Panc1 (cell line): ENCODE data around the gene OBI1. TPM values are rescaled to one million over a fixed set of nuclear protein-coding genes. Genes with fewer than 3 reads are reported as not detected.

Experiments
- ATAC-seq: fragments of 200-7000 bp; cut with Tn5 transposase; 2 replicates; pipeline ENCODE4 v1.9.1; 2020; ENCODE audit warnings: mild to moderate bottlenecking, moderate library complexity
- BruUV-seq: library from RNA; stranded (reverse); fragments of 400-500 nt; replicated peaks from 2 replicates; lab custom pipeline; 2021; lab: Mats Ljungman, UMichigan
- CTCF ChIA-PET: fragments of 300-600 bp; sonication (Branson Sonifier 250); formaldehyde crosslinking; loops from one replicate; lab custom pipeline; 2022; ENCODE audit warnings: antibody characterized with exemption; lab: Charles Lee
- POLR2A ChIA-PET: fragments of 300-600 bp; sonication (Branson Sonifier 250); formaldehyde crosslinking; loops from one replicate; lab custom pipeline; 2022; ENCODE audit warnings: antibody characterized with exemption; lab: Charles Lee
- DNase-seq: peaks from one replicate; pipeline ENCODE4 v3.0.0-alpha.2; 2010; ENCODE audit warnings: low read depth, low spot score
- H3K27ac ChIP-seq: 2 replicates; pipeline ENCODE4 v1.5.1; 2011; ENCODE audit warnings: mild to moderate bottlenecking, low read length, inconsistent platforms
- H3K27me3 ChIP-seq: fragments of 200-500 bp; sonication (Bioruptor generic); 2 replicates; pipeline ENCODE4 v1.6.0; 2014; ENCODE audit warnings: low read length, inconsistent platforms; ENCODE audit not compliant: control insufficient read depth, insufficient read depth
- H3K36me3 ChIP-seq: fragments of 200-500 bp; sonication (Bioruptor generic); 2 replicates; pipeline ENCODE4 v1.5.1; 2014; ENCODE audit warnings: inconsistent platforms, mild to moderate bottlenecking, low read length, moderate library complexity; ENCODE audit not compliant: control insufficient read depth, insufficient read depth
- H3K4me1 ChIP-seq: 2 replicates; pipeline ENCODE4 v1.5.1; 2011; ENCODE audit warnings: inconsistent platforms, mild to moderate bottlenecking, low read length, moderate library complexity; ENCODE audit not compliant: control insufficient read depth, insufficient read depth
- H3K4me3 ChIP-seq, 2 experiments: 2 replicates each; pipeline ENCODE4 v1.5.1; 2011 to 2012; ENCODE audit warnings: low read depth in 2 of 2, low read length in 2 of 2, mild to moderate bottlenecking in 2 of 2, inconsistent platforms in 1 of 2, moderate library complexity in 1 of 2
- H3K9me3 ChIP-seq: fragments of 200-500 bp; sonication (Bioruptor generic); 2 replicates; pipeline ENCODE4 v1.5.1; 2014; ENCODE audit warnings: low read depth, mild to moderate bottlenecking, inconsistent platforms, low read length, moderate library complexity; ENCODE audit not compliant: control insufficient read depth, insufficient read depth
- POLR2AphosphoS5 ChIP-seq: IDR thresholded peaks from 2 replicates; pipeline ENCODE4 v1.6.1; 2012; ENCODE audit warnings: mild to moderate bottlenecking, low read depth, low read length, moderate library complexity
- SIN3A ChIP-seq: IDR thresholded peaks from 2 replicates; pipeline ENCODE4 v1.6.1; 2012; ENCODE audit warnings: low read depth, mild to moderate bottlenecking, low read length, moderate library complexity, borderline replicate concordance; ENCODE audit not compliant: insufficient read depth
- TCF7L2 ChIP-seq: IDR thresholded peaks from 2 replicates; pipeline ENCODE4 v1.6.1; 2011; ENCODE audit warnings: mild to moderate bottlenecking, low read depth, low read length, inconsistent platforms
- in situ Hi-C: cut with HindIII; loops from 2 replicates; pipeline ENCODE4 v1.10.0; 2016; ENCODE audit warnings: low sequenced_read_pairs, low pct_unique_long_range_greater_than_20kb
- intact Hi-C: fragments of 100-400 bp; cut with micrococcal nuclease; formaldehyde crosslinking; loops from one replicate; pipeline ENCODE4 v1.10.0; 2022; ENCODE audit not compliant: unreplicated experiment
- total RNA-seq: library from RNA; stranded (reverse); gene quantifications from one replicate; pipeline ENCODE4 v1.2.1, GENCODE V29; 2021; ENCODE audit not compliant: unreplicated experiment
- TF ChIP-seq, protein P1 (sequence below), 2 experiments: IDR thresholded peaks; 2 replicates each; pipeline ENCODE4 v1.6.1; 2011 to 2012; ENCODE audit warnings: low read depth in 2 of 2, control low read depth in 1 of 2, low read length in 1 of 2, mild to moderate bottlenecking in 1 of 2, moderate library complexity in 1 of 2; ENCODE audit not compliant: insufficient read depth in 1 of 2
- TF ChIP-seq, protein P2 (sequence below): fragments of 450-650 bp; IDR thresholded peaks from 2 replicates; pipeline ENCODE4 v1.5.1; 2017; ENCODE audit warnings: mild to moderate bottlenecking

OBI1 gene
- total RNA-seq, 1 experiment from 2014 or later, result 9.1 TPM

DNA sequence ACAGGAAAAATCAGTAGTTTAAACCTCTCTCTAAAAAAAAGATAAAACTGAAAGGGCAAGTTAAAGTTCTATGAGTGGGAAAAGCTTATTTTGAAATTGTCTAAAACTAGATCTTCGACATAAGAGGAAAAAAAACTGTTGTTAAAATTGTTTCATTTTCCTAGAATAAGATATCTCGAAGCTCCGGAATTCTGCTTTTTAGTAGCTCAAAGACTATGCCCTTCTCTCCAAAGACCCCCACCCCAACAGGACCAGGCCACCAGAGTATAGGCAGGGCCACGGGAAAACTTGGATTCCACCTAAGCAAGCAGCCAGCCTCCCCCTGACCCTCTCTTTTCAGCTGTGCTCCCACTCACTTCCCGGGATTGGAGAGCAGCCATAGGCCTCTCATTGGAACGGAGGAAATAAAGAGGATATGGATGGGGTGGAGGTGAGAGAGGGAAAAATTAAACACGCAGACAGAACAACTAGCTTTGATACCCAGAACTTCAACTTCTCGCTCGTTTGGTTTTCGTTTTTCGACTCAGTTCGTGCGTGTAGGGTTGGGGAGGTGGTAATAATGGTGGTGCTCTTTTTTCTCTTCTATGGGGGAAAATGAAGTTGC, 58.6 kb downstream of the OBI1 start:
- in situ Hi-C loops (no loop called here), intact Hi-C loops (no loop called here)
- Histone ChIP-seq H3K36me3 (no peaks in the 10 kb centered on the region), H3K4me1 (0 out of 2 replicates have a peak, but pooled peaks cover 3% of the 10 kb centered on the region), H3K9me3 (no peaks in the 10 kb centered on the region), H3K27me3 (peaks cover 2% of the 10 kb centered on the region; the same call in 1 of the 2 replicates), H3K27ac (no peak overlapping the region), H3K4me3 (no peak overlapping the region)
- DNase-seq (no peak), ATAC-seq (no peak)
- ChIA-PET CTCF (no interaction called here), POLR2A (no interaction called here)
- TF ChIP-seq, protein P1, sequence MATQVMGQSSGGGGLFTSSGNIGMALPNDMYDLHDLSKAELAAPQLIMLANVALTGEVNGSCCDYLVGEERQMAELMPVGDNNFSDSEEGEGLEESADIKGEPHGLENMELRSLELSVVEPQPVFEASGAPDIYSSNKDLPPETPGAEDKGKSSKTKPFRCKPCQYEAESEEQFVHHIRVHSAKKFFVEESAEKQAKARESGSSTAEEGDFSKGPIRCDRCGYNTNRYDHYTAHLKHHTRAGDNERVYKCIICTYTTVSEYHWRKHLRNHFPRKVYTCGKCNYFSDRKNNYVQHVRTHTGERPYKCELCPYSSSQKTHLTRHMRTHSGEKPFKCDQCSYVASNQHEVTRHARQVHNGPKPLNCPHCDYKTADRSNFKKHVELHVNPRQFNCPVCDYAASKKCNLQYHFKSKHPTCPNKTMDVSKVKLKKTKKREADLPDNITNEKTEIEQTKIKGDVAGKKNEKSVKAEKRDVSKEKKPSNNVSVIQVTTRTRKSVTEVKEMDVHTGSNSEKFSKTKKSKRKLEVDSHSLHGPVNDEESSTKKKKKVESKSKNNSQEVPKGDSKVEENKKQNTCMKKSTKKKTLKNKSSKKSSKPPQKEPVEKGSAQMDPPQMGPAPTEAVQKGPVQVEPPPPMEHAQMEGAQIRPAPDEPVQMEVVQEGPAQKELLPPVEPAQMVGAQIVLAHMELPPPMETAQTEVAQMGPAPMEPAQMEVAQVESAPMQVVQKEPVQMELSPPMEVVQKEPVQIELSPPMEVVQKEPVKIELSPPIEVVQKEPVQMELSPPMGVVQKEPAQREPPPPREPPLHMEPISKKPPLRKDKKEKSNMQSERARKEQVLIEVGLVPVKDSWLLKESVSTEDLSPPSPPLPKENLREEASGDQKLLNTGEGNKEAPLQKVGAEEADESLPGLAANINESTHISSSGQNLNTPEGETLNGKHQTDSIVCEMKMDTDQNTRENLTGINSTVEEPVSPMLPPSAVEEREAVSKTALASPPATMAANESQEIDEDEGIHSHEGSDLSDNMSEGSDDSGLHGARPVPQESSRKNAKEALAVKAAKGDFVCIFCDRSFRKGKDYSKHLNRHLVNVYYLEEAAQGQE (IDR thresholded peaks at IDR 0.05; ENCODE audit: insufficient read depth in 1 of 2, low read depth in 2 of 2, low read length in 1 of 2), result no peak
- TF ChIP-seq, protein P2, sequence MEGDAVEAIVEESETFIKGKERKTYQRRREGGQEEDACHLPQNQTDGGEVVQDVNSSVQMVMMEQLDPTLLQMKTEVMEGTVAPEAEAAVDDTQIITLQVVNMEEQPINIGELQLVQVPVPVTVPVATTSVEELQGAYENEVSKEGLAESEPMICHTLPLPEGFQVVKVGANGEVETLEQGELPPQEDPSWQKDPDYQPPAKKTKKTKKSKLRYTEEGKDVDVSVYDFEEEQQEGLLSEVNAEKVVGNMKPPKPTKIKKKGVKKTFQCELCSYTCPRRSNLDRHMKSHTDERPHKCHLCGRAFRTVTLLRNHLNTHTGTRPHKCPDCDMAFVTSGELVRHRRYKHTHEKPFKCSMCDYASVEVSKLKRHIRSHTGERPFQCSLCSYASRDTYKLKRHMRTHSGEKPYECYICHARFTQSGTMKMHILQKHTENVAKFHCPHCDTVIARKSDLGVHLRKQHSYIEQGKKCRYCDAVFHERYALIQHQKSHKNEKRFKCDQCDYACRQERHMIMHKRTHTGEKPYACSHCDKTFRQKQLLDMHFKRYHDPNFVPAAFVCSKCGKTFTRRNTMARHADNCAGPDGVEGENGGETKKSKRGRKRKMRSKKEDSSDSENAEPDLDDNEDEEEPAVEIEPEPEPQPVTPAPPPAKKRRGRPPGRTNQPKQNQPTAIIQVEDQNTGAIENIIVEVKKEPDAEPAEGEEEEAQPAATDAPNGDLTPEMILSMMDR, result no peak
- TF ChIP-seq TCF7L2, result no peak
- BruUV-seq, result no TSS peak

DNA sequence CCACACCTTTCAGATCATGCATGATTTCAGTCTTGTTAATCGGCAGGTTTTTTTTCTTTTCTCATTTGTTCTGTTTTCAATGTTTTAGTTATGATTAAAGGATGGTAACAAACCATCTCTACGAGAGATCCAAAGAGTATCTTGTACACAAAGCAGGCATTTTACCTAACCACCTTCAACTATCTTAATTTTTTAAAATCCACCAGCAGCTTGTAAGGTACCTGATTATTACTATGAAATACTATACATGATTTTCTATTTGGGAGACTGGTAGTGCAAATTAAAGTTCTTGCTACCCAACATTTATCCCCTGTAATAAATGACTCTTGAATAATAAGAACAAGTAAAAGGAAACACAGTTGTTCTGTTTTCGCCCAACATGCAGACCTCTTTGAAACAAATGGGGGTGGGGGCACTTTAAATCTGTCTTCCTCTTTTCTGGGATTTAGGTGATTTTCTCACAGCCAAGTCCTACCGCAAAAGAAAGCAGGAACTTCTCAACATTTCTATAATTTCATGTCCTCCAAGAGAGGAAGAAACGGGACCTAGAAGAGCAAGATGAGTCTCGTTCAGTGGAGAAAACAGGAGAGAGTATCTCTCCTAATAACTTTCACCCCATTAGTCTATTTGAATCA, 59.2 kb downstream of the OBI1 start:
- Histone ChIP-seq H3K4me1 (no peaks in the 10 kb centered on the region), H3K27me3 (peaks cover 2% of the 10 kb centered on the region; the same call in 1 of the 2 replicates), H3K4me3 (no peak overlapping the region), H3K9me3 (no peaks in the 10 kb centered on the region), H3K27ac (no peak overlapping the region), H3K36me3 (no peaks in the 10 kb centered on the region)
- ChIA-PET POLR2A (no interaction called here), CTCF (no interaction called here)
- intact Hi-C loops (no loop called here), in situ Hi-C loops (no loop called here)
- no peak for ATAC-seq
- BruUV-seq, result no TSS peak
- no peak for DNase-seq
- TF ChIP-seq POLR2AphosphoS5, result no peak
- TF ChIP-seq, protein P2, result no peak
- TF ChIP-seq, protein P1 (IDR thresholded peaks at IDR 0.05; ENCODE audit: insufficient read depth in 1 of 2, low read depth in 2 of 2, low read length in 1 of 2), result no peak
- TF ChIP-seq TCF7L2, result no peak
- no peak for TF ChIP-seq SIN3A
